ENCODE measurements around the gene GRK6.

GRK6 gene

DNA sequence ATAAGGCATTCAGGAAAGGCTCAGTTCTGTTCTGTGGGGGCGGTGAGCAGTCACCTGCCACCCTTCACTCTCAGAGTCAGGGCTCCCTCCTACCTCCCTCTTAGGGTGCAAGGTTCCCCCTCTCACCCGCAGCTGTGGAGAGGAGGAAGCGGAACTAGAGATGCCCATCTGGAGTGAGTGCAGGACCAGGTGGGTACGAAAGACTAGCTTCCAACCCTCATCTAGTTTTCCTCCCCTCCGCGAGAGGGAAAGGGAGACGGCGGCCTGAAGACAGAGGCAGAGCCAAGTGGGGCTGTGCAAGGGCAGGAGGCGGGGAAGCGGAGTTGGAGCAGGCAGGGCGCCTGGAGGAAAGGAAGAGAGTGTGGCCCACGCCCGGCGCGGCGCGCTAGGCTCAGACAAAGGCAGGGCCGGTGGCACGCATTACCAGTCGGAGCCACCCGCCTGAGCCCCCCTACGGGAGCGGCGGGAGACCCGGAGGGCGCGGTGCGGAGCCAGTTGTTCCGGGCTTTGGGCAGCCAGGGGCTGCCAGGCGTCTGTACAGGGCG lies 27.4 kb downstream of the GRK6 start:
- DNase-seq = peak; percentile 90

DNA sequence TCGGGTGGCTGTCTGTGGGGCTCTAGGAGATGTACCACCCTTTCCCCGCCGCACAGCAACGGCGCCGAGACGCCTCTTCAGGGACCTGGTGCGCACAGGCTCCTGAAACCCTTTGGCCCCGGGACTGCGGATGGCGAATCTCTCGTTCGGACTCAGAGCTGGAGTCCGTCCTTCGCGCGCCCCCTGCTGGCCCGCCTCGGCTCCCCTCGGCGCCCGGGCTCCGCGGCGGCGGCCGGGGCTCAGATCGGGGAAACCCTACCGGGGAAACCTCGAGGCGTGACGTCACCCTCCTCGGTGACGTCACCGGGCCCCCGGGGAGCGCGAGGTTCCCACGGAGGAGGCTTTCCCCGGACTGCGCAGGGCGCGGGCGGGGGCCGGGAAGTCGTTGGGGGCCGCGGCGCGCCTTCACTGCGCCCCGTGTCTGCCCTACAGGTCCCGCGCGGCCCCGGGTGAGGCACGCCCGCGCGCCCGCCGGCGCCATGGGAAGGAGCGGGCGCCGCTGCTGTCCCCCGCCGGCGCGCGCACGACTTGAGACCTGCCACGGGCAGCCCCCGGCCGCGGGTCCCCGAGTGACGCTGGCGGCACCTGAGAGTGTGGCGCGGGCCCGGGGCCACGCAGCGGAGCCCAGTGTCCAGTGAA lies 28.0 kb downstream of the GRK6 start:
- peak; percentile 97 for DNase-seq

DNA sequence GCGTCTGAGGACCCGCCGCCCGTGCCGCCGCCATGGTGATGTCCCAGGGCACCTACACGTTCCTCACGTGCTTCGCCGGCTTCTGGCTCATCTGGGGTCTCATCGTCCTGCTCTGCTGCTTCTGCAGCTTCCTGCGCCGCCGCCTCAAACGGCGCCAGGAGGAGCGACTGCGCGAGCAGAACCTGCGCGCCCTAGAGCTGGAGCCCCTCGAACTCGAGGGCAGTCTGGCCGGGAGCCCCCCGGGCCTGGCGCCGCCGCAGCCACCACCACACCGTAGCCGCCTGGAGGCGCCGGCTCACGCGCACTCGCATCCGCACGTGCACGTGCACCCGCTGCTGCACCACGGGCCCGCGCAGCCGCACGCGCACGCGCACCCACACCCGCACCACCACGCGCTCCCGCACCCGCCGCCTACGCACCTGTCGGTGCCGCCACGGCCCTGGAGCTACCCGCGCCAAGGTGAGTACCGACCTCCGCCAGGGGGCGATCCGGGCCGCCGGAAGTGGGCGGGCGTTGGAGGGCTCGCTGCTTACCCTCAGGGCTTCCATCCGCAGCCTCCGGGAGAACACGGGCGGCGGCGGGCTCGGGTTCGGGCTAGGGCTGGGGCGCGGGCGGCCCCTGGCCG lies 28.7 kb downstream of the GRK6 start:
- DNase-seq = peak; percentile 92

DNA sequence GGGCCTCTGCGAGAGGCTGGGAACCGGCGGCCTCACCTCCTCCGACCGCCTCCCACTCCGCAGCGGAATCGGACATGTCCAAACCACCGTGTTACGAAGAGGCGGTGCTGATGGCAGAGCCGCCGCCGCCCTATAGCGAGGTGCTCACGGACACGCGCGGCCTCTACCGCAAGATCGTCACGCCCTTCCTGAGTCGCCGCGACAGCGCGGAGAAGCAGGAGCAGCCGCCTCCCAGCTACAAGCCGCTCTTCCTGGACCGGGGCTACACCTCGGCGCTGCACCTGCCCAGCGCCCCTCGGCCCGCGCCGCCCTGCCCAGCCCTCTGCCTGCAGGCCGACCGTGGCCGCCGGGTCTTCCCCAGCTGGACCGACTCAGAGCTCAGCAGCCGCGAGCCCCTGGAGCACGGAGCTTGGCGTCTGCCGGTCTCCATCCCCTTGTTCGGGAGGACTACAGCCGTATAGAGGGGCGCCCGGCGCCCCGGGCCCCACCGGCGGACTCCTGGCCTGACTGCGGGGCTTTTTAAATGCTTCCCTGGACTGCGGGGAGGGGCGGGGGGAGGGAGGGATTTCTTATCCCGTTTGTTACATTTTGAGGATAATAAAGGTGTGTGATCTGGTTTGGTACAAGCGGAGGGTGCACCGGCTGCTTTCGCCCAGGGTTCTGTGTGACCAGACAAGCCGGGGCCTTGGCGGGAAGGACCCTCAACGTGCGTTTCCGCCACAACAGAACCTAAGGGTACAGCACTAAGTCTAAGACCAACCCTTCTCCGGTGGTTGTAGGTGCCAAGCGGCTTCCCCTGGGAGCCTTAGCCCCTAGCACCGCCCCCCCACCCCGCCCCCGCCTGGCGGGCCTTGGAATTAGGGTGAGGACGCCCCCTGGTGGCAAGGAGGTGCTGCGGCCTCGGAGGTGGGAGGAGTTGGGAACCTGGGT lies 29.4 kb downstream of the GRK6 start:
- DNase-seq = peak; percentile 90

DNA sequence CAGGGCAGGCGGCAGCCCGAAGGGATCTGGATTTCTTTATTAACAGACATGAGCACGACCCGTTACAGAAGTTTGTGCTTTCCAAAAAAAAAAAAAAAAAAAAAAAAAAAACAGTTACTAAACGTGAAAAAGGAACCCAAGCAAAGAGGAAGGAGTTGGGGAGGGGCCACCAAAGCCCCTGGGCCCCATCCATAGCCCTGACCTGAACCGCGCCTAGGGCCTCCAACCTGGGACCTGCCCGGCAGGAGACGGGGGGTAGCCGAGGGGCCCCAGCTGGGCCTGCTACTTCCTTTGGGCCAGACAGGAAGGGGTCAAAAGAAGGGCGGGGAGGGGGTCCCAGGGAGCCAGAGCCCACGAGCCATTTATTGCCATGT lies 30.1 kb downstream of the GRK6 start:
- DNase-seq = no peak

DNA sequence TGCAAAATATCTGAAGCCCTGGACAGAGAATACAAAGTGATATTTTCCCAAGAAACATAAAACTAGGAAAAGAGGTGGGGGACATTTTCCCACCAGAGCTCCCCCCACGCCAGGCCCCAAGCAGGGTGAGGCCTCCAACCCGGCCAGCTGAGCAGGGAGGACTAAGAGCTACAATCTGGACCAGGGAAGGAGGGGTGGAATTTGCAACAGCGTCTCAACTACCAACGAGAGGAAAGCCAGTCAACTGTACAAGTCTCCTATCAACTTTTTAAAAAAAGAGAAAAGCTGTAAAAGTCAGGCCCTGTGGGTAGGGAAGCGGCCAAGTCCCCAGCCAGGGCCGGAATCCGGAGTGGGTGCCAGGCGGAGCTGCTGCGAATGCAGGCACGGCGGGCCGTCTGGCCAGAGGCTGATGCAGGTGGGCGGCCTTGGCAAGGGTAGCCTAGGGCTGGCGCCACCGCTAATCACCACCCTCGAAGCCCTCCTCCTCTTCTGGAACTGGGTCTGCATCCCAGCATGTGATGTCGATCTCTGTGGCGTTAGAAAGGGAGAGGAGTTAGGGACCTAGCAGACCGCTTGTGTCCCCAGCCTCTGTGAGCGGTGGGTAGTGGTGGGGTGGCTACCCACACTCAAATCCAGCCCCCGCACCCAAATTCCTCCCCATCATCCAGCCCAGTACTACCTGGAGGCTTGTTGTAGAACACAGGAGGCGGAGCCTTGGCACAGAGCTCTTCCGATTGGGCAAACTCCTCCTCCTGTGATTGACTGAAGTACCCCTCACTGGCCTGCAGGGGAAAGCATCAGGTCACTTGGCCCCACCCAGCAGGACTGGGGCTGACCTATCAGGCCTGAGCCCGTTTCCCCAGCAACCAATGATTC lies 30.7 kb downstream of the GRK6 start:
- DNase-seq = peak; percentile 63

DNA sequence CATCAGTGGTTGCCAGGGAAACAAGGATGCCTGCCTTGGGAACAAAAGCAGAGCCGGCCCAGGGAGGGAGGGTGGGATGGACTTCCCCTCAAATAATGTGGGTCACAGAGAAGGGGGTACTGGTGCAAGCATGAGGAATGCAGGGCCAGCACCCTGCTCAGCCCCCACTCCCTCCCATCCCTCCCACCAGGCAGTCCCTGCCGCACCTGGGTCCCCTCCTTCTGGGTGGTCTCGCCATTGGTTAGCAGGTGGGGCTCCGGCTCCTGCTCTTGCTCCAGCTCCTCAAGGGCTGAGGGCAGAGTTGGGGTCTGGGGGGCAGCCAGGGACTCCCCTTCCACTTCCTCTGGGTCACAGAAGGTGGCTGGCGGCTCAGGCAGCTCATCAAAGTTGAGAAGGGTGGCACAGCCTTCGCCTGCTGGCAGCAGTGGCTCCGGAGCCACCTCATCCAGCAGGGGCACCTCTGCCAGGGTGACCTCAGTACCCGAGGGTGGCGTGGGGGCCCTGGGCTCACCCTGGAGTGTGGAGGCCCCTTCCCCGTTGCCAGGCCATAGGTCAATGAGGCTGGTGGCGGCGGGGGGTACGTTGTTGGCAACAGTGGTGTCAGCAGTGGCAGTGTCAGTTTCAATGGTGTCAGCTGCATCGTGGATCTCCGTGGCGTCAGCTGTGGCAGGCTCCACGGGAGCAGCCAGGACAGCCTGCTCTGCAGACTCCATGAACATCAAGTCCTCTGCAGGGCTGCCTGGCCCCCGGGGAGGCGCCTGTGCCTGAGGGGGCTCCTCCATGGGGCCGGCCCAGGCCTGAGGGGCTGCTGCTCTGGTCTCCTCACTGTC lies 31.6 kb downstream of the GRK6 start:
- DNase-seq = no peak

DNA sequence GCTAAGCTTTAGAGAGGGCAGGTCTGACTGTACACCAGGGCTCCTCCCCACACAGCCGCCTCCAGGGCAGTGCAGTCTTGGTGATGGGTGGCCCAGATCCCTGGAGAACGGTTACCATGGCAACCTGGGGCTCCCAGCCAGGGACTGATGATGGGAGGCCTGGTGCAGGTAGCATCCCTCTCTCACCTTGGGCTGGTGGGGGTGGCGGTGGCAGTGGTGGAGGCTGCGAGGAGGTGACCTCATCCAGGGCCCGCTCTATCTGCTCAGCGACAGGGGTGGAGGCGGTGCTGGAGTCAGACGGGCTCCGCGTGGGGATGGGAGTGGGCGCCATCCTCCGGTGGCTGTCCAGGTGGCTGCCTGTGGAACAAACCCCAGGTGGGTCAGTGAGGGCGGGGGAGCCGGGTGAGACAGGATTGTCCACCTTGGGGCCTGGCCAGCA lies 32.5 kb downstream of the GRK6 start:
- no peak for DNase-seq

DNA sequence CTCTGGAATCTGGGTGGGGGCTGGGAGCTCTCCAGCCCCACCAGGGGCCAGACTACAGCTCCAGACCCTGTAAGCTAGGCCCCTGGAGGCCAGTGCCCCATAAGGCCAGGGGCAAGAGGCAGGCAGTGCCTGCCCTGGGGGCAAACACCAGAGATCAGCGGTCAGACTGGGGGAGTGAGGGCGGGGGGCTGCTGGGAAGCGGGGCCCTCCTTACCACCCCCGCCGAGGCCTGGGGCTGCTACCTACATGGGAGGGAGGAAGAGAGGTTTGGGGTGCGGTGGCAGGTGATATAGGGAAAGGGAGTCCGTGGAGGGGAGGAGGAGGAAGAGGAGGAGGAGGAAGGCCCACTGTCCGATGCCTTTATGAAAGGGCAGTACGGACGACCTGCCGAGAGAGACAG lies 32.9 kb downstream of the GRK6 start:
- DNase-seq = no peak

DNA sequence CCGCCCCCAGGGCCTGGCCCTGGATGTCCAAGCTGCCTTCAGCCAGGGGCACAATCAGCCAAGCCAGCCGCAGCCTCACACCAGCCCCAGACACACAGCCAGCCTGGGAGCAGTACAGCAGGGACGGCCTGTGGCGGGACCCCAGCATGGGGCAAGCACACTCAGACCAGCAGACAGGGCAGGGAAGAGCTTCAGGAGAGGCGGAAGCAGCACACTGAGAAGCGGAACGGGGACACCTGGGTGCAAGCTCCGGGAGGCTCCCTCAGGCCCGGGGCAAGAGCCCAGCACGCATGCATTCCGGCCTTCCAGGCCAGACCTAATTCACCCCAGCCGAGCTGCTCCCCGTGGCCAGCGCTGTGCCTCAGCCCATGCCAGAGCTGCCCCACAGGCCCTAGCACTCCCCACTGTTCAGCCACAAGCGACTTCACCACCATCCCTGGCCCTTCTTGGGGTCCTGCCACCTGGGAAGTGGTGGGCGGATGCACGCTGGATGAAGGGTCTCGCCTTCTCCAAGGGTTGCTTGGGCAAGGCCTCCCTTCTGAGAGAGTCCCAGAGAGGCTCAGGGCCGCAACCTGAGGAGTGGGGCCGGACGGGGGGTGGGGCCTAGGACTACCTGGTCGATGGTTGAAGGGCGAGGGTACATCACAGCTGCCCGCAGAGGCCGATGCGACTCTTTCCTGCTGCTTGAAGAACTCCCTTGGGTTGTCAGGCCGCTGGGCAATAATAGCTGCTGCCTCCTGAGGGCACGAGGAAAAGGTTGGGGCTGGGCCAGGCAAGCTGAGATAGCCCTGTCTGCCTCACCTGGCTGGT lies 33.5 kb downstream of the GRK6 start:
- DNase-seq = no peak

DNA sequence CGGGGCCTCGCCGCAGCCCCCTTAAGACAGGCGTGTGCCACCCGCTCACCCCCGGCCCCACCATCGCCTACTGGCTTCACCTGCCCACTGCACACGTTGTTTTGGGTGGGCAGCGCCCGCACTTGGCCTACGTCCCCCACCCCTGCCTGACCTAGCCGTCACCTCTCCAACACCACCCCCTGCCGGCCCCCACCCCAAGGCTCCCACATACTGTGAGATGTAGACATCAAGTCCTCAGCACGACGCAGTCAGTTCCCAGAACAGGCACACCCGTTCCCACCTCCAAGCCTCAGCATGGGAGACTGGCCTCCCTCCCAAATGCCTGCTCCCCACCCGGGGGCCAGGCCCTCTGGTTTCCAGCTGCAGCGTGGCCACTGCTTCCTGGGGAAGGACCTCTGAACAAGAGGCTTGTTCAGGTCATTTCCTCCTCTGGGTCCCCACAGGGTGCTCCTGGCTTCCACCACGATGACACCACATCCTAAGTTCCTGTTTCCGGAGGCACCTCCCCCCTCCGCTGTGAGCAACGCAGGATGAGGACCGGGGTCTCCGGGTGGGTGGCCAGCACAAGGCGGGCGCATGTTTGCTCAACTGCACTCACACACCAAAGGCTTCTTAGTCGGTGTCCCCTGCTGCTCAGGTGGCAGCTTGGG lies 35.7 kb downstream of the GRK6 start:
- no peak for DNase-seq

DNA sequence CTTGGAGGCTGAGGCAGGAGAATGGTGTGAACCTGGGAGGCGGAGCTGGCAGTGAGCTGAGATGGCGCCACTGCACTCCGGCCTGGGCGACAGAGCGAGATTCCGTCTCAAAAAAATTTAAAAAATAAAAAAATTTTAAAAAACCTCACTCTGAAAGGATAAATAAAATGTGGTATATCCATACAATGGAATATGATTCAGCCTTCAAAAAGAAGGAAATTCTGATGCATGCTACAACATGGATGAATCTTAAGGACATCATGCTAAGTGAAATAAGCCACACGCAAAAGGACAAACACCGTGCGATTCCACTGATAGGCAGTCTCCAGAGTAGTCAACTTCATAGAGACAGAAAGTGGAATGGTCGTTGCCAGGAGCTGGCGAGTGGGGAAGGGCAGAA lies 38.6 kb downstream of the GRK6 start:
- no peak for DNase-seq

DNA sequence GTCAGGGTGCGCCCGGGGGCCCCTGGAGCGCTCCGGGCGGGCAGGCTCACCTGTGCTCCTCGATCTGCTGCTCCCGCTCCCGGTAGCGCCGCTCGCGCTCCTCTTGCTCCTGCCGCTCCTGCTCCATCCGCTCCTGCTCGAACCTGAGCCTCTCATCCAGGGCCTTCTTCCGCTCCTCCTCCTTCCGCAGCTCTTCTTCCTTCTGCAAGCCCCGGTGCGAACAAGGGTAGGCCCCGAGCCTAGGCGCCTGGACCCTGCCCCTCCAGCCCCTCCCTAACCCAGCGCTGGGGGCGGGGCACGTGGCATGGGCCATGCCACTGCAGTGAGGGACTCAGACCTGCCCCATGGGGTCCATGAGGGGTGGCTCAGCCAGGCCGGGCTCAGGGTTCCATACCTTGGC lies 40.4 kb downstream of the GRK6 start:
- no peak for DNase-seq

DNA sequence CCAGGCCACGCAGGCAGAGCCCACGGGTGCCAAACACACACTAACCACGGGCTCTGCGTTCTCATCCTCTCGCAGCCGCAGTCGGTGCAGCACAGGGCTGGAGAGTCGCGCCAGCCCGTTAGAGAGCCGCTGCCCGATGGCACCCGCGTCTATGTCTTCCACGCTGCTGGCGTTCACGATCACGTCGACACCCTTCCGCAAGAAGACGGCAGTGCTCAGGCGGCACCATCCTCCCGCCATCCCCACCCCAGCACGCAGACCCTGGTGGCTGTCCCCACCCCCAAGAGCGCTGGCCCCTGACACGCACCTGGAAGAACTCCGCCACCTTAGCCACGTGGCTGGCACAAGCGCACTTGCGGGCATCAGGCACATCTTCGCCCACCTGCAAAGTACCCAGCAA lies 41.0 kb downstream of the GRK6 start:
- no peak for DNase-seq

DNA sequence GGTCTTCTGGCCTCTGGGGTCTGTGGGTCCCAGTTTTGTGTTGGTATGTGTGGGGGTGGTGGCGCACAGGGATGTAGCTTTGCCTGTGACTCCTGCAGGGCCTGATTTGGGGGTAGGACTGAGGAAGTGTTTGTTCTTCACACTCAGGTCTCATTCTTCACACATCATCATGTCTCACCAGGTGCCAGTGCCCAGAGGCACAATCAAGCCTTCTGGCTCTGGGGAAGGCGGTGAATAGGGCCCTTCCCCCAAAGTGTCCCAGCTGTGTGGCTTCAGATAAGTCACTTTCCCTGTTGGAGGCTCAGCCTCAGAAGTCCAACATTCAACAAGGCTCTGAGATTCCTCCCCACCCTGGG lies 41.8 kb downstream of the GRK6 start:
- DNase-seq = no peak

DNA sequence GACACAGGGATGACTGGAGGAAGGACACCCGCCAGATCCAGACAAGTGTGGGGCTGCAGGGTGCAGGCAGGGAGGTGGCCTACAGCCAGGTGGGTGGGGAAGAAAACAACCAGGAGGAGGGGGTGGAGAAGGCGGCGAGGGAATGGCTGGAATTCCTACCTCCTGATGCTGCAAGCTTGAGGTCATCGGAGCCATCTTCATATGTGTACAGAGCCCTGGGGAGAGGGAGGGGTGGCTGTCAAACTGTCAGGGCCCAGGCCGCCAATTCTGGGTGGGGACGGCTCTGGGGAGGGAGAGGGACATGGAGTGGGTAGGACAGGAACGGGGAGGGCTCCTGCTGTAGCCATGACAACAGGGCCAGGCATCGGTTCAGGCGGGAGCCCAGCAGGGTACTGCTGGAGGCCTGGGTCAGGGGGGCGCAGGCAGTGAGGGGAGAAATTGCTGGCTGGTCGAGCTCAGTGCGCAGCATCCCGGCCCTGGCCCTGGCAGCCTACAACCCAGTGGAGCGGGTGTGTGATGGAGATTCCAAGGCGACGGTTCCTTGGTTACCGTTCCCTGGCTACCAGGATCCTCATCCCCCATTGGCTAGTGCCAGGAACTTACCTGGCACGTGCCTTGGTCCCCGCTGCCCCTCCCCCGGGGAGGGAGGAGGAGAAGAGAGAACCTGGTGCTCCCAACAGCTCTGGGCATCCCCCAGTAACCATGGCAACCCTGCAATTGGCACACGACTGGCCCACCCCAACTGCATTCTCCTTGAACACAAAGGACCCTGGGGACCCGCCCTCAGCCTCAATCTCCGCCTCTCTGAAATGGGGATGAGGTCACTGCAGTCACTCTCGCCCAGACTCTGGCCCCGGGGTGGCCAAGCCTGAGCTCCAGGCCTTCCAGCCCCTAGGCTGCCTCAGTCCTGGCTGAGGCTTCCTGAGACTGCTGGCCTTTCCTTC lies 42.5 kb downstream of the GRK6 start:
- no peak for DNase-seq

DNA sequence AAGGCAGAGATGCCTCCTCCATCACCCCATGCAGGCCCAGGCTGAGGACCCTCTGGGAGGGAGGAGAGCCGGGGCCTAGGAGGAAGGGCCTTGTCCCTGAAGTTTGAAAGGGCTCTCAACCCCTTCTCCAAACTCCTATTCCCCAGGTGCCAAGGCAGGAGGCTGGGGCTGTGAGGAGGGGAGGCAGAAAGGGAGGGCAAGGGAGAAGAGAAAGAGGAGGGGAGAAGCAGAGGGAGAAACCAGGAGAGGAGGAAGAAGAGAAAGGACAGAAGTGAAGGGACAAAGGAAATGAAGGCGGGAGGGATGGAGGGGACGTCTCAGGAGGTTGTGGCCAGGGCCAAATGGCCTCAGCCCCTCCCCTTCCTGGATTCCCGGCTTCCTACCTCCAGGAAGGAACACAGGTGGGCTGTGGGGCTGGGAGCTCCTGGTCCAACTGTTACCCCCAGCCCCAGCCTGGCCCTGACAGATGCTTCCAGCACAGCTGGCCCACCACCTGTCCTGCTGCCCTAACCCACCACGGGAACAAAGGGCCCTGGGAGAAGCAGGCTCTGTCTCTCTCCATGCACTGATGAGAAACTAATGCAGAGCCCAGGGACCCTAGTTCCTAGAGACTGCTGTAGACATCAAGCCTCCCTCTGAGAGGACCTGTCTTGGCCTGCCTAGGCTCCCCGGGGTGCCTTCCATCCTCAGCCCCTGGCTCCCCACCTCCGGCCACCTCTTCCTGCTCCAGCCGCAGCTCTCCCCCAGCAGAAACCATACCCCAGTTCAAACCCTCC lies 43.5 kb downstream of the GRK6 start:
- DNase-seq = no peak
